AG08395 (cell line): Measurements from ENCODE around the gene CDH2.

Experiments used
- DNase-seq: peaks from one replicate; pipeline ENCODE4 v3.0.0; 2012; ENCODE audit warnings: mixed read lengths, low spot score

Gene CDH2

GRCh38 chr18:28127228-28127627 is 49.7 kb downstream of the CDH2 start:
- DNase-seq = no peak

- no peak for DNase-seq
Observed at GRCh38 chr18:28126768-28127167, 50.2 kb downstream of the CDH2 start.

DNA sequence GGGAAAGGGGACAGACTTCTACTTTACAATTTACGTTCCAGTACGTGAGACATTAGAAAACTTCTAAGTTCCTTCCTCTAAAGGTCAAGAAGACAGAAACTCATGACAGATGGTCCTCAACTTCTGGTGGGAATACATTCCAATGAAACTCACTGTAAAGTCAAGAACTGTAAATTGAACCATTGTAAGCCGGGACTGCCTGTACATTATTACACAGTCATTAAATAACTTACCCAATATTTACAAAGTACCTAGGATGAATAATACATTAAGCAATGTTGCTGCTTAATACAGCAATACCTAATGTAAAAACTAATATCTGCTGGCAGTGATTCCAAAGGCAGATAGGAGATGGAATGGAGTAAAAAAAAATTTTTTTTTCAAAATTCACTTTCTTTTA is 51.9 kb downstream of the CDH2 start:
- DNase-seq = no peak

- no peak for DNase-seq
Observed at GRCh38 chr18:28124131-28125029, 52.5 kb downstream of the CDH2 start.

DNA sequence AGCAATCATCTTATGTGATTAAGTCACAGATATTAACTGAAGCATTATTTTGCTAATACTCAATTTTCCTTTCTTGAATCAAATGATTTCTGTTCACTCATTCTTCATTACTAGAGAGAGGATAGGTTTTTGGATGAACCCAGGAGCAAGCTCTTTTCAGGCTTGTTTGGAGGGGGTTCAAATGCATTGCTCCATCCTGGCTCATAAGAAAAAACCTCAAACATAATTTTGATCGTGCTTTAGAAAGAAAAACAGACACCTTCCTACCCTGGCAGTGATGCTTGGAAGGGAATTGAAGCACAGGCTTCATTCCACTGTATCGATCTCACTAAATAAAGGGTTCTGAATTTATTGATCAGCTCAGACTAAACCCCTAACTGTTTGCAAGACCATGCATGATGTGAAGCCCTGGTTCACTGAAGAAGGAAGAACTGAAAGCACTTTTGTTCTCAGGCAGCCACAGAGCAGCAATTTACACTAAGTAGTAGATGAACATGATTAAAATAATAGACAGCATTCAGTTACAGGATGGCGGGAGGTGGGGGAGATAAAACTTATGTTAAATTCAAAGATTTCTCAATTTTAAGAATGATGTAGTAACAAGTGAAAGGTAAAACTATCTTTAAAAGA is 53.4 kb downstream of the CDH2 start:
- no peak for DNase-seq

GRCh38 chr18:28120828-28121515 is 56.0 kb downstream of the CDH2 start:
- DNase-seq = no peak

DNA sequence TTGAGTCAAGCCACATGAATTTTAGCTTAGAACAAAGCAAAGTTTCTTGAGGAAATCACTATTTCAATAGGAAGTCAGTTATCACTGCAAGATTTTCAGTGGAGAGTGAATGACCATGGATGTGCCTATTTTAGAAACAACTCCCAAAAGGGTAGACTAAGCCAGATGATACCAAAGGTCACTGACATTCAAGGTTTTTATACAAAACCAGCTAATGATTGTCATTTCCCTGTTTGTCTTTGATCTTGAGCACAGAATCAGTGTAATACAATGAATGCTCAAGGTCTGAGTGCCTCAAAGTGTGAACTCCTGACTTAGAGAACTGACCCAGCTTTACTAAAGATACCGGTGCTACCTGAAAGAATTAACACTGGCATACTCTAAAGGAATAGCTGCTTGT is 60.5 kb downstream of the CDH2 start:
- DNase-seq = no peak

GRCh38 chr18:28115149-28115550 is 61.8 kb downstream of the CDH2 start:
- peak; percentile 55 for DNase-seq

DNA sequence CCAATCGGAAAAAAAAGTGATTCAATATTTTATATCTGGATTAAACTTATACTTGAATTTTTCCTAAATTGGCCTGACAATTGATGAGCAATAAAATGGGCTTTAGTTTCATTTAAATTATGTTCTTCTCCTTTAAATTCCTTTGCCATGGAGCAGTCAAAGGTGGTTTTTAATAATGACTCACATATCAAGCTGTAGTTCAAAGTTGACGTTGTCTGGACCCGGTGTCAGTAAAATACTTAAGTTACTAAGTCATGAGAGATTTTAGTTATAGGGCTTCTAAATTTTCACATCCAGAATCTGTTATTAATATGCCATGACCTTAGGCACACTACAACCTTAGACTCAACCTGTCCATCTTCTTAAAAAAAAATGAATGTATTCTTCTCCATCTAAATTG is 62.5 kb downstream of the CDH2 start:
- DNase-seq = no peak

GRCh38 chr18:28113271-28114029 is 63.5 kb downstream of the CDH2 start:
- no peak for DNase-seq

- DNase-seq = peak; percentile 45
Observed at GRCh38 chr18:28112056-28112470, 64.9 kb downstream of the CDH2 start.

DNA sequence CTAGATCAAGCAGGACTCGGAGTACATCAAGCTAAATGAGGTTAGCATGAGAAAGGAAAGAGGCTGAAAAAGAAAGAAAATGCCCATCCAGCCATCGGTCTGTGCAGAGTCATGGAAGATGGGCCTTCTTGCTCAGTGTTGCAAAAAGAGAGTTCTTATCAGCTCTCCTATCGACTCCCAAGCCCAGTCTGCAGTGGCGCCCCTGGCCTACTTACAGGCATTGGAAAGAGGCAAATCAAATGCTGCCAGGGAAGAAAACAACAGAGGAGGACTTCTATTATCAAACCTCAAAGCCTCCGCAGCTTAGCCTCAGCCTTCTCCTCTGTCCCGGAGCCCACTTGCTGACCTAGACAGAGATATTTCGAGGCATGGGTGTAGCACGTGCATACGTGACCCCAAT is 66.0 kb downstream of the CDH2 start:
- no peak for DNase-seq

- no peak for DNase-seq
Observed at GRCh38 chr18:28109781-28110560, 67.0 kb downstream of the CDH2 start.

DNA sequence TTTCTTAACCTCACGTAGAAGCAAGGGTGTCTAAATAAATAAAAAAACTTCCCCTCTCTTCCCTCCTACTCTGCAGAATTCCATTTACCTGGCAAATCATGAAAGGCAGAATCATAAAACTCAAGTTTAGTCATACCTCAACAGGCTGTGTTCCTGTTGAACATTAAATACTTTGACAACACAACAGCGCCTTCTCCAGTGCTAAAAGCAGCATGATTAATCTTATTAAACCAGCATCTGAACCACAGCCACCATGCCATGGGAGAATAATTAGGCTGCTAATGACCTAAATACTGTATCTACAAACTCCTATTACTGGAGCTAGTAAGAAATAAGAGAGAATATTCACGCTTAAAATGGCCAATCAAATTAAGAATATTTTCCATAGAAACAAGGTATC is 68.1 kb downstream of the CDH2 start:
- DNase-seq = no peak

DNA sequence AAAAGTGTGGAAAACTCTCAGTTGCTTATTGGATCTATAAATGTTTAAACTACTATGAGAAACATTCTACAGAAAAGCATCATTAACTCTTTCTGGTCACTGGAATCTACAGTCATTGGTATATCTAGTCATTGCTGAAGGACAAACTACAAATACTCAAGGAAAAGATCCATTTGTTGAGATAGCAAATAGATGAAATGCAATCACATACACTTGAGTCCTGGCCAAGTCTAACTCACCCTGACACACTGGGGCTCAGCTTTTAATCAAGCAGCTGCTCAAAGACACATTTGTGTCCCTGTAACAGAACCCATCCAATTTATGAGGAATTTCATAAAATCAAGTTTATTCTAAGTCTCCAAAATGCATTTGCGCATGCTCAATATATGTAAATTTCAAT is 68.7 kb downstream of the CDH2 start:
- no peak for DNase-seq

- no peak for DNase-seq
Observed at GRCh38 chr18:28099237-28099636, 77.7 kb downstream of the CDH2 start.

DNA sequence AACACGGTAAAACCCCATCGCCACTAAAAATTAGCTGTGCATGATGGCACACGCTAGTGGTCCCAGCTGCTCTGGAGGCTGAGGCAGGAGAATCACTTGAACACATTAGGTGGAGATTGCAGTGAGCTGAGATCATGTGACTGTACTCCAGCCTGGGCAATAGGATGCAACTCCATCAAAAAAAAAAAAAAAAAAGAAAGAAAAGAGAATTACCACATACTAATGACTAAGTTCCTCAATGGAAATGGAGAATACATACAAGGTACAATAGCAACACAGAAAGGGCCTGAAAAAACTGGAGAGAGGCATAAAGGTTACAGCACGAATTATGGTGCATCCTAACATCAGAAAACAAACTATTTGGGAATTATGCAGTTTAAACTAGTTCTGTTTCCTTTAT is 81.3 kb downstream of the CDH2 start:
- no peak for DNase-seq

- no peak for DNase-seq
Observed at GRCh38 chr18:28095041-28095440, 81.9 kb downstream of the CDH2 start.

- no peak for DNase-seq
Observed at GRCh38 chr18:28091197-28091596, 85.7 kb downstream of the CDH2 start.

DNA sequence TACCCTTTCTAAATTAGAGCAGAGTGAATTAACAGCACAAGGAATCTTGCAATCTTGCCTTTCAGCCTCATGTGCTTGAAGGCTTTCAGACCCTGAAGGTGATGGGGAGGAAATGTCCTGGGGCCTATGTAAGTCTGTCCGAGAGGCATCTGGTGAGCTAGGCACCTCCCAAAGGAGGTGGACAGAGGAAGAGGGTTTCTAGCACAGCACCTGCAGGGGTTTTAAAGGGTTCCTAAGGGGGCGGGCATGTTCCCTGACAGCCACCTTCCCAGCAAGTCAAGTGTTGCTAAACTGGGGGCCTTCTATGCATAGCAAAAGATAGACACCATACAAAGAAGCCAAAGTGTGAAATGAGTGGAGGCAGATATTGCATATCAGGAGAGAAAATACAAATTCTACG is 88.5 kb downstream of the CDH2 start:
- no peak for DNase-seq
